GM11168 (cell line): Measurements from ENCODE around the gene PLA2G12B.

ENCODE experiments used
- in situ Hi-C: fragments of 300-500 bp; cut with MboI; formaldehyde crosslinking; loops from one replicate; pipeline ENCODE4 v1.12.0; 2022; ENCODE audit warnings: low sequenced_read_pairs; ENCODE audit not compliant: unreplicated experiment

Gene PLA2G12B

GRCh38 chr10:72895236-72895850, 59.3 kb downstream of the PLA2G12B start:
- in situ Hi-C loops = no loop called here

GRCh38 chr10:72893136-72893798, 61.3 kb downstream of the PLA2G12B start, which contains the start of gene OIT3:
Gene OIT3 (plus strand): TSS chr10:72893739. CDS start chr10:72893799, 60 bp downstream.
- in situ Hi-C loops = no loop called here

GRCh38 chr10:72890086-72890485, 64.5 kb downstream of the PLA2G12B start:
- in situ Hi-C loops = no loop called here

GRCh38 chr10:72889391-72889831, 65.2 kb downstream of the PLA2G12B start:
- in situ Hi-C loops = no loop called here

GRCh38 chr10:72888151-72888638, 66.4 kb downstream of the PLA2G12B start:
- in situ Hi-C loops = no loop called here

- in situ Hi-C loops = no loop called here
These were observed 67.6 kb downstream of the PLA2G12B start for GRCh38 chr10:72887043-72887442.

GRCh38 chr10:72886621-72887020, 68.0 kb downstream of the PLA2G12B start:
- in situ Hi-C loops = no loop called here

- in situ Hi-C loops = no loop called here
These were observed 68.7 kb downstream of the PLA2G12B start for GRCh38 chr10:72885953-72886352.
